Adrenal gland (tissue), 5 donors: ENCODE measurements around the gene GPATCH4.

Experiments used
- CTCF ChIP-seq, 6 experiments: fragments of 450-650 bp in 4 of 6; fragments of 200-600 bp in 2 of 6; sonication (generic) in 1 of 6; IDR thresholded peaks; 1 replicate in 5 of 6; 2 replicates in 1 of 6; pipeline versions ENCODE4 v1.5.1 to v1.8.0; 2016 to 2021; ENCODE audit warnings: antibody characterized with exemption in 6 of 6, mild to moderate bottlenecking in 2 of 6, moderate library complexity in 1 of 6
- POLR2A ChIP-seq, 2 donors: fragments of 450-650 bp; IDR thresholded peaks; one replicate each; pipeline ENCODE4 v1.6.1; 2017; ENCODE audit warnings: antibody characterized with exemption in 2 of 2, mild to moderate bottlenecking in 2 of 2, moderate library complexity in 1 of 2
- donor health status: DM: no; HTN: no; CAD: no.

GRCh38 chr1:156556354-156556753, 44.9 kb downstream of the GPATCH4 start:
- no peak for TF ChIP-seq CTCF (IDR thresholded peaks at IDR 0.05)
- no peak for TF ChIP-seq POLR2A (IDR thresholded peaks at IDR 0.05)
